Measurements from ENCODE around the gene CKS2.

GRCh38 chr9:89317282-89317681, 6.3 kb downstream of the CKS2 start:
- TF ChIP-seq, protein P1, sequence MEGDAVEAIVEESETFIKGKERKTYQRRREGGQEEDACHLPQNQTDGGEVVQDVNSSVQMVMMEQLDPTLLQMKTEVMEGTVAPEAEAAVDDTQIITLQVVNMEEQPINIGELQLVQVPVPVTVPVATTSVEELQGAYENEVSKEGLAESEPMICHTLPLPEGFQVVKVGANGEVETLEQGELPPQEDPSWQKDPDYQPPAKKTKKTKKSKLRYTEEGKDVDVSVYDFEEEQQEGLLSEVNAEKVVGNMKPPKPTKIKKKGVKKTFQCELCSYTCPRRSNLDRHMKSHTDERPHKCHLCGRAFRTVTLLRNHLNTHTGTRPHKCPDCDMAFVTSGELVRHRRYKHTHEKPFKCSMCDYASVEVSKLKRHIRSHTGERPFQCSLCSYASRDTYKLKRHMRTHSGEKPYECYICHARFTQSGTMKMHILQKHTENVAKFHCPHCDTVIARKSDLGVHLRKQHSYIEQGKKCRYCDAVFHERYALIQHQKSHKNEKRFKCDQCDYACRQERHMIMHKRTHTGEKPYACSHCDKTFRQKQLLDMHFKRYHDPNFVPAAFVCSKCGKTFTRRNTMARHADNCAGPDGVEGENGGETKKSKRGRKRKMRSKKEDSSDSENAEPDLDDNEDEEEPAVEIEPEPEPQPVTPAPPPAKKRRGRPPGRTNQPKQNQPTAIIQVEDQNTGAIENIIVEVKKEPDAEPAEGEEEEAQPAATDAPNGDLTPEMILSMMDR (IDR thresholded peaks at IDR 0.05; ENCODE audit: poor library complexity, severe bottlenecking): no peak
- no peak for TF ChIP-seq TAF1 (IDR thresholded peaks at IDR 0.05; ENCODE audit: low read depth)
- no peak for TF ChIP-seq REST (IDR thresholded peaks at IDR 0.05; ENCODE audit: borderline replicate concordance)
- no peak for TF ChIP-seq EP300 (conservative IDR thresholded peaks at IDR 0.05; ENCODE audit: poor library complexity, severe bottlenecking)
- no peak for TF ChIP-seq POLR2AphosphoS5 (IDR thresholded peaks at IDR 0.05)
- no peak for TF ChIP-seq RAD21 (conservative IDR thresholded peaks at IDR 0.05)
- no peak for TF ChIP-seq EZH2 (IDR thresholded peaks at IDR 0.05; ENCODE audit: borderline replicate concordance, insufficient read depth, low read length, poor library complexity, severe bottlenecking)
